CD1c-positive myeloid dendritic cell (primary cell): ENCODE measurements around the gene ARFGAP1.

Experiments used
- DNase-seq: peaks from one replicate; pipeline ENCODE4 v3.0.0-alpha.2; 2016; ENCODE audit errors: extremely low spot score

Gene ARFGAP1

DNA sequence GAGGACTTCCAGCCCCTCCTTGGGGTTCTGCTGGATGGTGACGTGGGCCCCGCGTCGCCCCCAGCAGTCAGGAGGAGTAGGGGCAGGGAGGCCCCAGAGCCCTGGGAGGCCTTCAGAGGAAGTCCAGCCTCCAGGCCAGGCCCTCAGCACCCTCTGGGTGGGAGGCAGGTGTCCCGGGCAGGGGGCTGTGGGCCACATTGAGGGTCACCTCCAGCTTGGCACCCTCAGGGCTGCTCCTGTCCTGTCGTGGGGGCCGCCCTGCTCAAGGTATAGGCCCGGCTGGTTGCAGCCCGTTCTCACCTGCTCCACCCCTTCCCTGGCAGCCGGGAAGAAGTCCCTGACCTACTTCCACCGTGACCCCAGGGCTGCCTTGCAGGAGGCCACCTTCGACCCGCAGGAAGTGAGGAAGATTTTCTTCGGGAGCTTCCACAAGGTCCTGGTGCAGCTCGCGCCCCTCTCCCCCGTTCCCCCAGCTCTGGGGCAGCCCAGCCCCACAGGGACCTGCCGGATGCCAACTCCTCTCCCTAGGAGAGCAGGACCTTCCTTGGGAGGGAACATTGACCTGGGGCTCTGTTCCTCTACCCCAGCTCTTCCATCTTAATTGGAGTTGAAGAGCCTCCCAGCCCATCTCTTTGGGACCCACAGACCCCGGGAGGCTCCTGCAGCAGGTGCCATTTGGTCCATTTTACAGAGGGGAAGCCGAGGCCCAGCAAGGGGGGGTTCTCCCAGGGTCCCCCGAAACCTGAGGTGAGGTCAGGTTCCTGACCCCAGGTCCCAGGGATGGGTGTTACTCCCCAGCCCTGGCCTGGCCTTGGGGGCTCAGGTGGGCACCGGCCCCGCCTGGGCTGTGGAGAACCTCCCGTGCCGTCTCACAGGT is 46.8 kb downstream of the ARFGAP1 start:
- no peak for DNase-seq

GRCh38 chr20:63320041-63320511 is 47.5 kb downstream of the ARFGAP1 start:
- no peak for DNase-seq

- DNase-seq = no peak
Measured at GRCh38 chr20:63320616-63321147, 48.1 kb downstream of the ARFGAP1 start.

DNA sequence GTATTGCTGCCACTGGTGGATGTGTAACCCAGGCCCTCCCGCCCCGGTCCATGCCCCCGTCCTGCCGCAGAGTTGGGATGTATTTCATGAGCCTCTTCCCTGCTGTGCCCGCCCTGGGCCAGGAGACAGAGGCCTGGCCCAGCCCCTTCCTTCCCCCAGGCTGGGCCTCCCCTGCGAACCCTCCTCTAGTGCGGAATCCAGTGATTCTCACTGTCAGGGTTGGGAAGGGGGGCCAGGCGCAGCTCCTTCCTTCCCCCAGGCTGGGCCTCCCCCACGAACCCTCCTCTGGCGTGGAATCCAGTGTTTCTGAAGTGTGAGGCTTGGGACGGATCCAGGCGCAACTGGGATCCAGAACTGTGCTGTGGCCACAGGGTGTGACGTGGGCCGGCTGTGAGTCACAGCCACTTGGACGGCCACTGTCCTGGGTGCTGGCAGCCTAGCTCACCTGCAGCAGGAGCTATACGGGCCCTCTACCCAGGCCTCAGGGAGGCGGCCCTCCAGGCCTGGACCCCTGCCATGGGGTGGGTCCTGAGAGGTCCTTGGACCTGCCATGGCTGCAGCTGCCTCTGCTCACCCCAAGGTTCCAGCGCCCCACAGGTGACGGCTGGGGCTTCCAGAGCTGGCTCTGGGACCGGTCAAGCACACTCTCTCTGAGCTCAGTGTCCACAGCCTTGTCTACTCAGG is 48.7 kb downstream of the ARFGAP1 start:
- no peak for DNase-seq

GRCh38 chr20:63322146-63322932 is 49.7 kb downstream of the ARFGAP1 start:
- DNase-seq = no peak

- DNase-seq = no peak
Measured at GRCh38 chr20:63322933-63323273, 50.3 kb downstream of the ARFGAP1 start.

DNA sequence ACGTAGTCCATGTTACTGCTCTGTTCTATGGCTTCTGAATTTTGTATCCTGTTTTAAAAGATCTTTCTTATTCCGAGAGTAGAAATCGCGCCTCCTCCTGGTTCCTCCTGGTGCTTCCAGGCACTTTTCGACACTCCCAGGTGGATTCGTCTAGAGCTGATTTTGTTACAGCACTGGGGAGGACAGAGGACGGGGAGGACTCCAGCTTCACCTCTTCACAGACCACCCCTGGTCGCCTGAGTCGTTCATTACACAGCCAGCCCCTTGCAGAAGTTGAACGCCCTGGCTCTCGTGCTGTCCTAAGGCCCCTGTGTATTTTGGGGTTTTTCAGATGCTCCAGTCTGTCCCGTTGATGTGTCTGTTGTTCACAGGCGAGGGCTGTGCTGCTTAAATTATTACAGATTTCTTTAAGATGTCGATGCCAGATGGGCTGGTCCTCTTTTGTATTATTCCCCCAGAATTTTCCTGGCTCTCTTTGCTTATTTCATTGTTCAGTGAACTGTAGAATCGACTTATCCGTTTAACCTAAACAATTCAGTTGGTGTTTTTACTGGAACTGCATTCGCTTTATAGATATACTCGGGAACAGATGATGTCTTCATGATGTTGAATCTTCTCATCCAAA is 50.9 kb downstream of the ARFGAP1 start:
- DNase-seq = no peak

GRCh38 chr20:63325021-63325471 is 52.4 kb downstream of the ARFGAP1 start:
- no peak for DNase-seq

- DNase-seq = no peak
Measured at GRCh38 chr20:63325554-63326313, 53.1 kb downstream of the ARFGAP1 start.

- peak; percentile 4 for DNase-seq
Measured at GRCh38 chr20:63326314-63327230, 54.0 kb downstream of the ARFGAP1 start.

- no peak for DNase-seq
Measured at GRCh38 chr20:63327231-63327745, 54.7 kb downstream of the ARFGAP1 start.

- no peak for DNase-seq
Measured at GRCh38 chr20:63328026-63328700, 55.5 kb downstream of the ARFGAP1 start.

DNA sequence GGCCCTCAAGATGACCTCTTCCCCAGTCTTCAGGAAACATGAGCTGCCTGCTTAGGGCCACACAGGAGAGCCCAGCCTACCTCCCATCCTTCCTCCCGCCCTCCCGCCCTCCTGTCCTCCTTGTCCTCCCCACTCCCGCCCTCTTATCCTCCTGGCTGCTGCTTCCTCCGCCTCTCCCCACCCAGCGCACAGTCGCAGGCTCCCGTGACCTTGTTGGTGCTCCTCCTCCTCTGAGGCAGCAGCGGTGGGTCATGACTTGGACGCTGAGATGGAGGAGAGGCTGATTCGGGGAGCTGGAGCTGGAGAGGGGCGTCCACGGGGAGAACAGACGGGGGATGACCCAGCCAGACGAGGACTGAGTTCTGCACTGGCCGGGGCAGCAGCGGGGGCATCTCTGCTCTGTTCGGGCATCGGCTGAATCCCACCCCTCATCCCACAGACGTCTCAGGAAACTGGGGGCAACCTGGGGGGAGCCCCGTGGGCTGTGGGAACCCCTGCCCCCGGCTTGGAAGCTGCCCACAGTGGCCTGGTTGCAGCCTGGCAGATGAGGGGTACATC is 56.2 kb downstream of the ARFGAP1 start:
- no peak for DNase-seq

DNA sequence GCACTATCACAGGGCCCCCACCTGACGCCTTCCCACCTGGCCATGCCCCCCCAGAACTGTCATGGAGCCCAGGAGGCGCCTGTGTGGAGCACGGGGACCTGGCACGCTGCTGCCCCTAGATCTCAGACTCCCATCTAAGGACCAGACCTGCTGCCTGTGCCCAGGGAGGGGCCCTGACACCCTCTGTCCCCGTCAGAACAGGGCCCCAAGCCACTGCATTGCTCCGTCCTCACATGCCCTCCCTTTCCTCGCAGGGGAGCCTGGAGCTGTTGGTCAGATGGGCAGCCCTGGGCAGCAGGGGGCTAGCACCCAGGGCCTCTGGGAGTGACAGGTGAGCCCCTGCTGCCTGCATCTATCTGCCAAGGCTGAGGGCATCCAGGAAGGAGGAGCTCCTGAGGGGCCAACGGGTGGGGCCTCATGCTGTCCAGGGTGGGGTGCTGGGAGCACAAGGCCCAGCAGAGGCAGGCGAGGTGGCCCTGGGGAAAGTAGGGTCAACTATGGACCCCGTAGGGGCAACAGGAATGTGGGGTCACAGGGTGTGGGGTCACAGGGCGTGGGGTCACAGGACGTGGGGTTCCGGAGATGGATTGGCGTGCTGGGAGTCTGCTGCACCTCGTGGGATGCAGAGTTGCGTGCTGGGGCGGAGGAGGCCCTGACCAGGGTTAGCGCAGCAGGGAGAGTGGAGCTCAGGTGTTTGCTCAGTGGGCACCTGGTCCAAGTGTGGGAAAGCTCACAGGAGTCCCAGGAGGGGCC is 56.9 kb downstream of the ARFGAP1 start:
- DNase-seq = no peak

GRCh38 chr20:63330084-63330760 is 57.6 kb downstream of the ARFGAP1 start:
- DNase-seq = no peak

DNA sequence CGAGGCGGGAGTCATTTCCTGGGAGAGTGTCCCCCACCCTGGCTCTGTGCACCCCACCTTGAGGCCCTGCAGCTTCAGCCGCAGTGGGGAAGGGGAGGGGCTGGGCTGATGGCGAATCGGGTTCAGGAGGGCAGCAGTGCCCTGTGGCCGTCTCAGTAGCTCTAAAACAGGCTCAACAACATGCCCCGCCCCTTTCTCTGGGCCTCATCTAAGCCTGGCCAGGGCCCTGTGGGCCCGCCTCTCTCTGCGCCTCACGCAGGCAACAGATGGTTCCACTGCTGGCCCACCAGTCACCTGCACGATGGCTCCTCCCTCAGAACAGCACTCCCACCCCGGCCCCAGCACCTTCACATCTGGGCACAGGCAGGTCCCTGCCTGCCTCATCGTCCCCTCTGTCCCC is 58.3 kb downstream of the ARFGAP1 start:
- no peak for DNase-seq

DNA sequence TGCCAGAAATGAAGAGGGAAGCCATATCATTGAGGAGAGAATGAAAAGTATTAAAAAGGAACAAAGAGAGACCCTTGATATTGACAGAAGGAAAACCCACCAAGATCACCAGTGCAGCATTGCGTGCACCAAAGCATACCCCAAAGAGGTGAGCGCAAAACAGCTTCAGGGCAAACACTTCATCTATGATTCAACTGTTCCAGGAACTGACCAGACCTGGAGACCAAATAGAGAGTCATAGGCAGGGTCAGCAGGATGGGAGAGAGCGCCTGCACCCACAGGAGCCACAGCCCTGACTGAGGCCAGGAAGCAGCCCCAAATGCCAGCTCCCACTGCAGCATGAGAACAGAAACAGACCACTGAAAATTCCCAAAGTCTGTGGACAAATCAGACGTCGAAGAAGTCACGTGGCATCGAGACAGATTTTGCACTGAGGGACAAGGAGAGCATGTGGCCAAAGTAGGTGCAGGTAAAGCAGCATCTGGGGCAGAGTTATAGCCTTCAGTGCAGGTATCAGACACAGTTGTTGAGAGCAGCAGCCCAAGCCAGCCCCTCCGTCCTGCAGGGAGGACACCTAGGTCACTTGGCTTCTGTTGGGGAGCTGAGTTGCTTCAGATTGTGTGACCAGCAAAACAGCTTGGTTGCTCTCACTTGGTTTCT is 59.3 kb downstream of the ARFGAP1 start:
- DNase-seq = no peak
